ENCODE results near the gene DENND1B. TPM values are rescaled to one million over a fixed set of nuclear protein-coding genes. Genes with fewer than 3 reads are reported as not detected.

The DENND1B gene
- total and polyA plus RNA-seq, 2 donors (not counting 1 experiment from before 2014, with no cell fraction given): 4.3 to 25.4 TPM

GRCh38 chr1:197770243-197770642 lies 5.0 kb downstream of the DENND1B start:
- no peak overlapping the region for H2AFZ ChIP-seq (ENCODE audit: insufficient read depth, low read depth, low read length, poor library complexity, severe bottlenecking)
- no peak overlapping the region for H3K4me2 ChIP-seq (replicated peaks; ENCODE audit: low read depth, low read length, poor library complexity, severe bottlenecking)
- ChIA-PET CTCF (no interaction called here), POLR2A (no interaction called here)
- no peak for ATAC-seq (ENCODE audit: low read depth)
- peaks cover 5% of the 10 kb centered on the region for H4K20me1 ChIP-seq (ENCODE audit: control insufficient read depth, insufficient read depth, low read length, poor library complexity, severe bottlenecking)
- peaks cover 40% of the 10 kb centered on the region for H3K4me1 Mint-ChIP-seq
- H3K9me3 ChIP-seq (ENCODE audit: control extremely low read depth in 1 of 3, control insufficient read depth in 2 of 3, insufficient read depth in 1 of 3, low read length in 2 of 3): no peaks in the 10 kb centered on the region
- H3K9ac ChIP-seq (ENCODE audit: low read length): no peak overlapping the region
- peaks cover 4 to 16% of the 10 kb centered on the region in 2 donors for H3K4me1 ChIP-seq (ENCODE audit: control insufficient read depth in 2 of 2, insufficient read depth in 2 of 2, low read length in 2 of 2)
- H3K4me3 Mint-ChIP-seq: no peak overlapping the region
- no peaks in the 10 kb centered on the region for H3K27me3 ChIP-seq (replicated peaks in 1 of 4; ENCODE audit: control extremely low read depth in 1 of 4, control insufficient read depth in 3 of 4, insufficient read depth in 4 of 4, low read length in 3 of 4)
- H3K27ac Mint-ChIP-seq: no peak overlapping the region
- intact Hi-C loops (cut with micrococcal nuclease): loop anchor here (10.0 kb wide), 1 partner anchor 155 kb away; no protein-coding TSS in a partner anchor
- DNase-seq: no peak
- no peak overlapping the region for H3K27ac ChIP-seq (ENCODE audit: low read length in 2 of 2)
- H3K9me3 Mint-ChIP-seq (ENCODE audit: insufficient read depth): no peaks in the 10 kb centered on the region
- H3K79me2 ChIP-seq (ENCODE audit: control insufficient read depth, insufficient read depth, low read length): peaks cover 45% of the 10 kb centered on the region
- no peaks in the 10 kb centered on the region for H3K36me3 ChIP-seq (replicated peaks in 1 of 2; ENCODE audit: control extremely low read depth in 1 of 2, control insufficient read depth in 1 of 2, extremely low read depth in 1 of 2, insufficient read depth in 2 of 2, low read length in 1 of 2)
- TF ChIP-seq, protein P1, sequence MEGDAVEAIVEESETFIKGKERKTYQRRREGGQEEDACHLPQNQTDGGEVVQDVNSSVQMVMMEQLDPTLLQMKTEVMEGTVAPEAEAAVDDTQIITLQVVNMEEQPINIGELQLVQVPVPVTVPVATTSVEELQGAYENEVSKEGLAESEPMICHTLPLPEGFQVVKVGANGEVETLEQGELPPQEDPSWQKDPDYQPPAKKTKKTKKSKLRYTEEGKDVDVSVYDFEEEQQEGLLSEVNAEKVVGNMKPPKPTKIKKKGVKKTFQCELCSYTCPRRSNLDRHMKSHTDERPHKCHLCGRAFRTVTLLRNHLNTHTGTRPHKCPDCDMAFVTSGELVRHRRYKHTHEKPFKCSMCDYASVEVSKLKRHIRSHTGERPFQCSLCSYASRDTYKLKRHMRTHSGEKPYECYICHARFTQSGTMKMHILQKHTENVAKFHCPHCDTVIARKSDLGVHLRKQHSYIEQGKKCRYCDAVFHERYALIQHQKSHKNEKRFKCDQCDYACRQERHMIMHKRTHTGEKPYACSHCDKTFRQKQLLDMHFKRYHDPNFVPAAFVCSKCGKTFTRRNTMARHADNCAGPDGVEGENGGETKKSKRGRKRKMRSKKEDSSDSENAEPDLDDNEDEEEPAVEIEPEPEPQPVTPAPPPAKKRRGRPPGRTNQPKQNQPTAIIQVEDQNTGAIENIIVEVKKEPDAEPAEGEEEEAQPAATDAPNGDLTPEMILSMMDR (IDR thresholded peaks at IDR 0.05): no peak
- TF ChIP-seq EZH2 (IDR thresholded peaks at IDR 0.05; ENCODE audit: borderline replicate concordance, insufficient read depth, low read depth, low read length, poor library complexity, severe bottlenecking): no peak
- no peak overlapping the region for H3K4me3 ChIP-seq (ENCODE audit: control extremely low read depth in 1 of 5, extremely low read depth in 1 of 5, insufficient read depth in 1 of 5, low read depth in 2 of 5, low read length in 4 of 5)
- H3K27me3 Mint-ChIP-seq: no peaks in the 10 kb centered on the region

GRCh38 chr1:197769287-197769686 lies 6.0 kb downstream of the DENND1B start:
- H3K4me3 Mint-ChIP-seq: no peak overlapping the region
- no peak overlapping the region for H3K4me2 ChIP-seq (replicated peaks; ENCODE audit: low read depth, low read length, poor library complexity, severe bottlenecking)
- H4K20me1 ChIP-seq (ENCODE audit: control insufficient read depth, insufficient read depth, low read length, poor library complexity, severe bottlenecking): peaks cover 5% of the 10 kb centered on the region
- no peaks in the 10 kb centered on the region for H3K9me3 ChIP-seq (ENCODE audit: control extremely low read depth in 1 of 3, control insufficient read depth in 2 of 3, insufficient read depth in 1 of 3, low read length in 2 of 3)
- TF ChIP-seq EZH2 (IDR thresholded peaks at IDR 0.05; ENCODE audit: borderline replicate concordance, insufficient read depth, low read depth, low read length, poor library complexity, severe bottlenecking): no peak
- TF ChIP-seq, protein P1 (IDR thresholded peaks at IDR 0.05): no peak
- H3K4me3 ChIP-seq (ENCODE audit: control extremely low read depth in 1 of 5, extremely low read depth in 1 of 5, insufficient read depth in 1 of 5, low read depth in 2 of 5, low read length in 4 of 5): no peak overlapping the region
- H3K9me3 Mint-ChIP-seq (ENCODE audit: insufficient read depth): no peaks in the 10 kb centered on the region
- intact Hi-C loops (cut with micrococcal nuclease): no loop called here
- no peaks in the 10 kb centered on the region for H3K27me3 ChIP-seq (replicated peaks in 1 of 4; ENCODE audit: control extremely low read depth in 1 of 4, control insufficient read depth in 3 of 4, insufficient read depth in 4 of 4, low read length in 3 of 4)
- no peak overlapping the region for H3K9ac ChIP-seq (ENCODE audit: low read length)
- no peaks in the 10 kb centered on the region for H3K36me3 ChIP-seq (replicated peaks in 1 of 2; ENCODE audit: control extremely low read depth in 1 of 2, control insufficient read depth in 1 of 2, extremely low read depth in 1 of 2, insufficient read depth in 2 of 2, low read length in 1 of 2)
- H3K27ac ChIP-seq (ENCODE audit: low read length in 2 of 2): no peak overlapping the region
- CTCF ChIA-PET: interaction anchor here (1.2 kb wide), 2 partner anchors 8 to 18 kb away, joined by 3 read pairs; no protein-coding TSS in a partner anchor
- ATAC-seq (ENCODE audit: low read depth) (no peak), DNase-seq (no peak)
- H3K27ac Mint-ChIP-seq: no peak overlapping the region
- peaks cover 48% of the 10 kb centered on the region for H3K79me2 ChIP-seq (ENCODE audit: control insufficient read depth, insufficient read depth, low read length)
- no peaks in the 10 kb centered on the region for H3K27me3 Mint-ChIP-seq
- POLR2A ChIA-PET: no interaction called here
- H3K4me1 ChIP-seq (ENCODE audit: control insufficient read depth in 2 of 2, insufficient read depth in 2 of 2, low read length in 2 of 2): peaks cover 4 to 15% of the 10 kb centered on the region in 2 donors
- 79% methylated on average over 2 of the region's 4 CpGs for WGBS (ENCODE audit: insufficient coverage)
- peaks cover 36% of the 10 kb centered on the region for H3K4me1 Mint-ChIP-seq
- H2AFZ ChIP-seq (ENCODE audit: insufficient read depth, low read depth, low read length, poor library complexity, severe bottlenecking): no peak overlapping the region
